Measurements from ENCODE around the gene KLHL18.
"Not testable (repeated sequence)": the region's sequence is repeated elsewhere in the genome, so short reads cannot be mapped to it uniquely, and the experiment has no call there.

KLHL18 gene

DNA sequence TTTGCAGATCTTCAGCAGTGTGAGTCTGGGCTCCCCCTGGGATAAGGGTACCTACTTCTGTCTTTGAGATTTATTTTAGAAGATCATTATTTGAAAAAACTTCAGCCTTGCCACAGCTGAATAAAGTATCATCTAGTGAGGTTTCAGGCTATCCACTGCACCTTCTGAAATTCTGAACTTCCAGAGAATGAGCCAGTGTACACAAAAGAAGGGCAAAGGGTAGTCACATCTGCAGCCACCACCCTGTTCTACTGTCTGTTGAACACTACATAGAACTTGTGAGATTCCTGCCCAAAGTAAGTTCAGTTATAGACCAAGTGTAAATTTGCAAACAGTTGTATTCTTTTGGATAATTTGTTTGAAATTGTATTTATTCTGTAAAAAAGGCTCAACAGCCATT, 60.1 kb downstream of the KLHL18 start:
- Histone ChIP-seq H3K27me3 (ENCODE audit: control insufficient read depth, insufficient read depth, low read length) (no peaks in the 10 kb centered on the region), H3K36me3 (ENCODE audit: control insufficient read depth, insufficient read depth, low read length) (peaks cover 76% of the 10 kb centered on the region), H3K4me3 (ENCODE audit: low read depth, low read length) (no peak overlapping the region), H3K27ac (ENCODE audit: low read depth, low read length) (no peak overlapping the region), H3K9ac (ENCODE audit: low read length) (no peak overlapping the region), H3K9me3 (ENCODE audit: control insufficient read depth, insufficient read depth, low read depth, low read length) (no peaks in the 10 kb centered on the region), H3K4me1 (ENCODE audit: control insufficient read depth, insufficient read depth, low read length) (no peaks in the 10 kb centered on the region)

DNA sequence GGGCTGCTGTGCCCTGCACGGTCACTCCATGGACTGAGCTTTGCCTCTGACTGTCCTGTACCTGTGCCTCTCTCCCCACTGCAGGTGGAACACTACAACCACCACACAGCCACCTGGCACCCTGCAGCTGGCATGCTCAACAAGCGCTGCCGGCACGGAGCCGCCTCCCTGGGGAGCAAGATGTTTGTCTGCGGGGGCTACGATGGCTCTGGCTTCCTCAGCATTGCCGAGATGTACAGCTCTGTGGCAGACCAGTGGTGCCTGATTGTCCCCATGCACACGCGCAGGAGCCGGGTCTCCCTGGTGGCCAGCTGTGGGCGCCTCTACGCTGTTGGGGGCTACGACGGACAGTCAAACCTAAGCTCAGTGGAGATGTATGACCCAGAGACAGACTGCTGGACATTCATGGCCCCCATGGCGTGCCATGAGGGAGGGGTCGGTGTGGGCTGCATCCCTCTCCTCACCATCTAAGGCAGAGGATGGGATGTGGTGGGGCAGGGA, 60.8 kb downstream of the KLHL18 start:
- Histone ChIP-seq H3K4me1 (ENCODE audit: control insufficient read depth, insufficient read depth, low read length) (no peaks in the 10 kb centered on the region), H3K27ac (ENCODE audit: low read depth, low read length) (no peak overlapping the region), H3K36me3 (ENCODE audit: control insufficient read depth, insufficient read depth, low read length) (peaks cover 70% of the 10 kb centered on the region), H3K4me3 (ENCODE audit: low read depth, low read length) (no peak overlapping the region), H3K27me3 (ENCODE audit: control insufficient read depth, insufficient read depth, low read length) (no peaks in the 10 kb centered on the region), H3K9me3 (ENCODE audit: control insufficient read depth, insufficient read depth, low read depth, low read length) (no peaks in the 10 kb centered on the region), H3K9ac (ENCODE audit: low read length) (no peak overlapping the region)

DNA sequence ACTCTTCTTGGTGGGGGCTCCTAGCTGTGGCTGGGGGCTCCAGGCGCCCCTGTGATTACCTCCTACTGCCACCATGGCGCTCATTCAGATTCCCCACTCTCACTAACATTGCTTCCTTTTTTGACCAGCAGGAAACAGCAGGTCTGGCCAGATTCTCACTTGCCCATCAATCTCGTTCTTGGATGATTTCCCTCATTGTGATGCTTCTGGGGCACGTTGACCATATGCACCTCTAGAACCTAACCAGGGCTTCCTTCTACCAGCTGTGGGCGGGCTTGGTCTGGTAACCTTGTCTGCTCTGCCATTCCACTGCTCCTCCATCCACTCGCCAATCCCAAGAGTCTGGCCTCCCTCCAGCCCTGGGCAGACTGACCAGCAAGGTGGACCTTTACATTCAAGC, 62.2 kb downstream of the KLHL18 start:
- H3K4me1 ChIP-seq (ENCODE audit: control insufficient read depth, insufficient read depth, low read length) = no peaks in the 10 kb centered on the region
- H3K27ac ChIP-seq (ENCODE audit: low read depth, low read length) = no peak overlapping the region
- H3K9ac ChIP-seq (ENCODE audit: low read length) = no peak overlapping the region
- H3K9me3 ChIP-seq (ENCODE audit: control insufficient read depth, insufficient read depth, low read depth, low read length) = no peaks in the 10 kb centered on the region
- H3K4me3 ChIP-seq (ENCODE audit: low read depth, low read length) = no peak overlapping the region
- peaks cover 56% of the 10 kb centered on the region for H3K36me3 ChIP-seq (ENCODE audit: control insufficient read depth, insufficient read depth, low read length)
- no peaks in the 10 kb centered on the region for H3K27me3 ChIP-seq (ENCODE audit: control insufficient read depth, insufficient read depth, low read length)

DNA sequence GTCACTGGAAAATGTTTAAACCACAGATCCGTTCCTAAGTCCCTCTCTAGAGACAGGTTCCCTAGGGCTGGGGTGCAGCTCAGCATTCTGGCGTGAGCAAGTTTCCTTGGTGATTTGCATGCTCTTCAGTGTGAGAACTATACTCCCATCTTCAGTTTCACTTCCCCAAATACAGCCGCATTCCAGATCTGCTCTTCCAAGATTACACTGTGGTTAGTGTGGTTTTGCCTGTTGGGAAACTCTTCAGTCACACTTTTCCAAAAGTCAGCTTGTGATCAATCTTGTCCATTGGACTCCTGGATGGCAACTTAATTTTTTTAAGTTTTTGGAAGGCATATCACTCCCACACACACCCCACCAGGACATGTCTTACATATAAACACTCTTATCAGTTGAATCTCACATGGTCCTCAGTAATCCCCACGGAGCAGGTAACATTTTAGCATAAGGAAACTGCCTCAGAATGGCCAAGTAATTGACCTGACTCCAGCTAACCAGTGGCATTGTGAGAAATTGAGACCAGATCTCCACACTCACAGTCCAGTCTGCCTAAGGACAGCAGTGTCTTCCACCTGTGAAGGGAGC, 64.6 kb downstream of the KLHL18 start:
- H3K9me3 ChIP-seq (ENCODE audit: control insufficient read depth, insufficient read depth, low read depth, low read length) = no peaks in the 10 kb centered on the region
- H3K4me3 ChIP-seq (ENCODE audit: low read depth, low read length) = no peak overlapping the region
- no peak overlapping the region for H3K27ac ChIP-seq (ENCODE audit: low read depth, low read length)
- H3K27me3 ChIP-seq (ENCODE audit: control insufficient read depth, insufficient read depth, low read length) = no peaks in the 10 kb centered on the region
- H3K9ac ChIP-seq (ENCODE audit: low read length) = no peak overlapping the region
- peaks cover 41% of the 10 kb centered on the region for H3K36me3 ChIP-seq (ENCODE audit: control insufficient read depth, insufficient read depth, low read length)
- H3K4me1 ChIP-seq (ENCODE audit: control insufficient read depth, insufficient read depth, low read length) = no peaks in the 10 kb centered on the region

DNA sequence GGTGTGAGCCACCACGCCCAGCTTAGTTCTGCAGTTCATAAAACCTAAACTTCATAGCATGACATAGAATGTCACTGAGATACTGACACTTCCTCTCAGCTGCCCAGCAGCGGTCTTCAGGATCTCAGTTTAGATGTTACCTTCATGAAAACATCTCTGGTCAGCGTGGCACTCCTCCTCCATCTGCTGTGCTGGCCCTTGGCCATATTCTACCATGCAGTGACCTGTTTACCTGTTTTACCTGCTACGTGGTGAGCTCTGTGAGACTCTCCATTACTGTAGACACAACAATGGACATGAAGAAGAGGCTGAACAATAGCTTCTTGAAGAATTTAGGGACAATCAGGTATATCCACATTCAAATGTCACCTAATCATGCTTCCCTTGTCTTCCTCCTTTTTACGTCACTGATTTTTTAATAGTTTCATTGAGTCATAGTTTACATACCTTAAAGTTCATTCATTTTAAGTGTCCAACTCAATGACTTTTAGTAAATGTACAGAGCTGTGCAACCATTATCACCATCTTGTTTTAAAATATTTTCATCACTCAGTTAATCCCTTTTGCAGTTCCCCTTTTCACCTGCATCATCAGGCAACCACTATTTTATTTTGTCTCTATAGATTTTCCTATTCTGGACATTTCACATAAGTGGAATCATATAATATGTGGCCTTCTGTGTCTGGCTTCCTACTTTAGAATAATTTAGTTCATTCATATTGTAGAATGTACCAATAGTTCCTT, 65.8 kb downstream of the KLHL18 start:
- H3K36me3 ChIP-seq (ENCODE audit: control insufficient read depth, insufficient read depth, low read length) = peaks cover 28% of the 10 kb centered on the region
- no peak overlapping the region for H3K9ac ChIP-seq (ENCODE audit: low read length)
- no peaks in the 10 kb centered on the region for H3K9me3 ChIP-seq (ENCODE audit: control insufficient read depth, insufficient read depth, low read depth, low read length)
- no peak overlapping the region for H3K4me3 ChIP-seq (ENCODE audit: low read depth, low read length)
- no peaks in the 10 kb centered on the region for H3K27me3 ChIP-seq (ENCODE audit: control insufficient read depth, insufficient read depth, low read length)
- no peaks in the 10 kb centered on the region for H3K4me1 ChIP-seq (ENCODE audit: control insufficient read depth, insufficient read depth, low read length)
- H3K27ac ChIP-seq (ENCODE audit: low read depth, low read length) = no peak overlapping the region

DNA sequence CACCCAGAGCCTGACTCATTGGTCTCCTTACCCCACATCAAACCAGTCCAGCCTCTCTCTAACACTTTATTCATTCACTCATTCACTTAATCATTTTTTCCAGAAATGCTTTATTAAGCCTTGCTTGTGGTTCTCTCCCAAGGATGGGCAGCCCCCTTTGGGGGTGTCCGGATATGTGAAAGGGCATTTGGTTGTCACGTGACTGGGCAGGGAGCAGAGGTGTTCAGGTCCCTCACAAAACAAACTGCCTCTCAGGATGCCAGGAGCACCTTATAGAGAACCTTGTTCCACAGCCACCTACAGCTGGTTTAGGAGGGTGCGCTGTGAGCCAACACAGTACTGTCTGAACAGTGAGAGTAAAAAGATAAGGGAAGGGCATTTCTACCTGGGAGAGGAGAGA, 72.3 kb downstream of the KLHL18 start:
- no peak overlapping the region for H3K27ac ChIP-seq (ENCODE audit: low read depth, low read length)

DNA sequence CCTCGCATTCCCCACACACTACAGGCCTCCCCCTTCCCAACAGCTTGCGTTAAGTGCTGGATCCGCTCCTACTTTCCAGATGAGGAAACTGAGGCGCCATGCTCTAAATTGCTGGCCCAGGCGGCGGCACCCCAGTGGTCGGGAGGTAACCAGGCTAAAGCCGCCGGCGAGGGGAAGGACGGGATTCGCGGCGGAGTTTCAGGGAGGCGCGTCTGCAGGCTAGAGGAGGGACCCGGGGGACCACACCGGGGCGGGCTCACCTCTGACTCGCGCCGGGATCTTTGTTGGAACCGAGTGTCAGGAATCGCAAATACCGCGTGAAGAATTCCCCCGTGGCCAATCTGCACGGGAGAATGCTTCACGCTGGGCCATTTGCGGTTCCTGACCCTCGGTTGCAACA, 73.5 kb downstream of the KLHL18 start:
- Histone ChIP-seq H3K4me1 (ENCODE audit: control insufficient read depth, insufficient read depth, low read length) (no peaks in the 10 kb centered on the region), H3K27ac (ENCODE audit: low read depth, low read length) (no peak overlapping the region), H3K9me3 (ENCODE audit: control insufficient read depth, insufficient read depth, low read depth, low read length) (peaks cover 29% of the 10 kb centered on the region), H3K9ac (ENCODE audit: low read length) (no peak overlapping the region), H3K27me3 (ENCODE audit: control insufficient read depth, insufficient read depth, low read length) (no peaks in the 10 kb centered on the region), H3K36me3 (ENCODE audit: control insufficient read depth, insufficient read depth, low read length) (no peaks in the 10 kb centered on the region), H3K4me3 (ENCODE audit: low read depth, low read length) (no peak overlapping the region)

More for the DNA sequence above, 72.3 kb downstream of the KLHL18 start:
- H3K36me3 ChIP-seq (ENCODE audit: control insufficient read depth, insufficient read depth, low read length) = no peaks in the 10 kb centered on the region
- H3K4me3 ChIP-seq (ENCODE audit: low read depth, low read length) = no peak overlapping the region
- H3K4me1 ChIP-seq (ENCODE audit: control insufficient read depth, insufficient read depth, low read length) = no peaks in the 10 kb centered on the region
- H3K27me3 ChIP-seq (ENCODE audit: control insufficient read depth, insufficient read depth, low read length) = no peaks in the 10 kb centered on the region
- no peak overlapping the region for H3K9ac ChIP-seq (ENCODE audit: low read length)
- H3K9me3 ChIP-seq (ENCODE audit: control insufficient read depth, insufficient read depth, low read depth, low read length) = peaks cover 24% of the 10 kb centered on the region

DNA sequence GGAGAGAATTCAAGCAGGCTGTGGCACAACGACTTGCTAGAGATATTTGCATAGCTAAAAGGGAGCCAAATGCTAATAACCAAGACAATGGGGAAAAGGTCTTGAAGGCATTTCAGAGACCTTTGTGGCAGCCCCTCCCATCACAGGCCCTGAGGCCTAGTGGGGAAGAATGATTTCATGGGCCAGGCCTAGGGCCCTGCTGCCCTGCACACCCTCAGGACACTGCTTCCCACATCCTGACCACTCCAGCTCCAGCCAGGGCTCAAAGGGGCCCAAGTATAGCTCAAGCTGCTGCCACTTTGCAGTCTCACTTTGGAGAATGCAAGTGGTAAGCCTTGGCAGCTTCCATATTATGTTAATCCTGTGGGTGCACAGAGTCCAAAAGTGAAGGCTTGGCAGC, 76.6 kb downstream of the KLHL18 start:
- H3K4me1 ChIP-seq (ENCODE audit: control insufficient read depth, insufficient read depth, low read length) = no peaks in the 10 kb centered on the region
- no peaks in the 10 kb centered on the region for H3K36me3 ChIP-seq (ENCODE audit: control insufficient read depth, insufficient read depth, low read length)
- no peak overlapping the region for H3K9ac ChIP-seq (ENCODE audit: low read length)
- H3K27ac ChIP-seq (ENCODE audit: low read depth, low read length) = no peak overlapping the region
- no peak overlapping the region for H3K4me3 ChIP-seq (ENCODE audit: low read depth, low read length)
- H3K27me3 ChIP-seq (ENCODE audit: control insufficient read depth, insufficient read depth, low read length) = no peaks in the 10 kb centered on the region
- peaks cover 29% of the 10 kb centered on the region for H3K9me3 ChIP-seq (ENCODE audit: control insufficient read depth, insufficient read depth, low read depth, low read length)

DNA sequence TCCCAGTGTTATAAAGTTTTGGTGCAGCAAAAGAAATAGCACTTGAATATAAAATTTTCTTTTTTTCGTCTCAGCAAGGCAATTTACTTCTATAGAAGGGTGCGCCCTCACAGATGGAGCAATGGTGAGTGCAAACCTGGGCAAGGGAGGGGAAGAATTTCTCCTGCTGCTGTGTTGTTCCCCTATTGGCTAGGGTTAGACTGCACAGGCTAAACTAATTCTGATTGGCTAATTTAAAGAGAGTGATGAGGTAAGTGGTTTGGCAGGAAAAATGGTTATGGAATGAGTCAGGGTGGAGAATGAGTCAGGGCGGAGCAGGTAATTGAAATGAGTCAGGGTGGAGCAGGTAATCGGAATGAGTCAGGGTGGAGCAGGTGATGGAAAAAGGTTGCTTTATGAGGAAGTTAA, 77.4 kb downstream of the KLHL18 start:
- not testable (repeated sequence) for H3K4me3 ChIP-seq (ENCODE audit: low read depth, low read length); H3K9ac ChIP-seq (ENCODE audit: low read length); H3K36me3 ChIP-seq (ENCODE audit: control insufficient read depth, insufficient read depth, low read length); H3K4me1 ChIP-seq (ENCODE audit: control insufficient read depth, insufficient read depth, low read length); H3K27ac ChIP-seq (ENCODE audit: low read depth, low read length); H3K27me3 ChIP-seq (ENCODE audit: control insufficient read depth, insufficient read depth, low read length)
- peaks cover 29% of the 10 kb centered on the region for H3K9me3 ChIP-seq (ENCODE audit: control insufficient read depth, insufficient read depth, low read depth, low read length)

DNA sequence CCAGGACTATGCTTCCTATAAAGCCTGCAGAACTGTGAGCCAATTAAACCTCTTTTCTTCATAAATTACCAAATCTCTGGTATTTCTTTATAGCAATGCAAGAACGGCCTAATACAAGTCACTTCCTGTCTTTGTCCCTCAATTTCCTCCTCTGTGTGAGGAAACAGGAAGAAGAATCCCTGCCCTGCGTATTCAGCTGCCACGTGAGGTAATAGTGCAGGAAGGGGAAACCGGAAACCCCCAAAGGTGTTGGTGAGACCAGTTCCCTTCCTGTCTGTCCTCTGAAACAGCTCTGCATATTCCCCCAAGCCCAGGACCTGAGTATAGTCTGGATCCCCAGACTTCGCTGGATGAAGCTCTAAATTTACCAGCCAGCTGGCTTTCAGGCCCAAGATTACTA, 80.0 kb downstream of the KLHL18 start:
- no peaks in the 10 kb centered on the region for H3K4me1 ChIP-seq (ENCODE audit: control insufficient read depth, insufficient read depth, low read length)
- H3K9ac ChIP-seq (ENCODE audit: low read length) = no peak overlapping the region
- H3K27me3 ChIP-seq (ENCODE audit: control insufficient read depth, insufficient read depth, low read length) = no peaks in the 10 kb centered on the region
- H3K36me3 ChIP-seq (ENCODE audit: control insufficient read depth, insufficient read depth, low read length) = no peaks in the 10 kb centered on the region
- H3K4me3 ChIP-seq (ENCODE audit: low read depth, low read length) = no peak overlapping the region
- H3K9me3 ChIP-seq (ENCODE audit: control insufficient read depth, insufficient read depth, low read depth, low read length) = peaks cover 27% of the 10 kb centered on the region
- no peak overlapping the region for H3K27ac ChIP-seq (ENCODE audit: low read depth, low read length)

DNA sequence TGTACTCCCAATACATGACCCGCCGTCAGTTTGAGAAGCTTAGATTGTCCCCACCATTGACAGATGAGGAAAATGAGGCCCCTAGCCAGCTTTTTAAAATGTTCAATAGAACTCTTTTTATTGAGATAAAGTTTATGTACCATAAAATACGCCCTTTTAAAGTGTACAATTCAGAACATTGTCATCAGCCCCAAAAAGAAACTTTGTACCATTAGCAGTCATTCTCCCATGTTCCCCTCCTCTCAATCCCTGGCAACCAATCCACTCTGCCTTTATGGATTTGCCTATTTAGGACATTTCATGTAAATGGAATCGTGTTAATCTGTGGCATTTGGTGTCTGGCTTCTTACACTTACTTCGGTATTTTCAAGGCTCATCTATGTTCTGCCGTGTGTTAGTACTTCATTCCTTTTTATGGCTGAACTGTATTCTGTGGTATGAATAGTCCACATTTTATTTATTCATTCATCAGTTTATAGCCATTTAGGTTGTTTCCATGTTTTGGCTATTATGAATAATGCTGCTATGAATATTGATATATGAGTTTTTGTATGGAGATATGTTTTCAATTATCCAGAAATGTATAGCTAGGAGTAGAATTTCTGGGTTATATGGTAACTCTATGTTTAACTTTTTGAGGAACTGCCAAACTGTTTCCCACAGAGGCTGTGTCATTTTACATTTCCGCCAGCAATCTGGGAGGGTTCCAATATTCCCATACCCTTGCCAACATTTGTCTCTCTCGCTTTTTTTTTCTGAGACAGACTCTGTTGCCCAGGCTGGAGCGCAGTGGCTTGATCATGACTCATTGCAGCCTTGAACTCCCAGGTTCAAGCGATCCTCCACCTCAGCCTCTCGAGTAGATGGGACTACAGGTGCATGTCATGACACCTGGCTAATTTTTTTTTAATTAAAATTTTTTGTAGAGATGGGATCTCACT, 82.7 kb downstream of the KLHL18 start:
- Histone ChIP-seq H3K4me3 (ENCODE audit: low read depth, low read length) (no peak overlapping the region), H3K4me1 (ENCODE audit: control insufficient read depth, insufficient read depth, low read length) (no peaks in the 10 kb centered on the region), H3K27ac (ENCODE audit: low read depth, low read length) (no peak overlapping the region), H3K9ac (ENCODE audit: low read length) (no peak overlapping the region), H3K36me3 (ENCODE audit: control insufficient read depth, insufficient read depth, low read length) (no peaks in the 10 kb centered on the region), H3K9me3 (ENCODE audit: control insufficient read depth, insufficient read depth, low read depth, low read length) (0 out of 2 replicates have a peak, but pooled peaks cover under 1% of the 10 kb centered on the region), H3K27me3 (ENCODE audit: control insufficient read depth, insufficient read depth, low read length) (no peaks in the 10 kb centered on the region)
